NCI-H2107 (cell line): ENCODE measurements around the gene LEFTY2.
"Not testable (repeated sequence)": the region's sequence is repeated elsewhere in the genome, so short reads cannot be mapped to it uniquely, and the experiment has no call there.

Experiments
- DNase-seq: peaks from one replicate; lab custom pipeline; 2025; lab: John Stamatoyannopoulos, UW

LEFTY2 gene

DNA sequence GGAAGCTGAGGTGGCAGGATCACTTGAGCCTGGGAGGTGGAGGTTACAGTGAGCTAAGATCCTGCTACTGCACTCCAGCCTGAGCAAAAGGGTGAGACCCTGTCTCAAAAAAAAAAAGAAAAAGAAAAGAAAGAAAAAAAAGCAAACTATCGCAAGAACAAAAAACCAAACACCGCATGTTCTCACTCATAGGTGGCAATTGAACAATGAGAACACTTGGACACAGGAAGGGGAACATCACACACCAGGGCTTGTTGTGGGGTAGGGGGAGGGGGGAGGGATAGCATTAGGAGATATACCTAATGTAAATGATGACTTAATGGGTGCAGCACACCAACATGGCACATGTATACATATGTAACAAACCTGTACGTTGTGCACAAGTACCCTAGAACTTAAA is 11.6 kb downstream of the LEFTY2 start:
- not testable (repeated sequence) for DNase-seq

DNA sequence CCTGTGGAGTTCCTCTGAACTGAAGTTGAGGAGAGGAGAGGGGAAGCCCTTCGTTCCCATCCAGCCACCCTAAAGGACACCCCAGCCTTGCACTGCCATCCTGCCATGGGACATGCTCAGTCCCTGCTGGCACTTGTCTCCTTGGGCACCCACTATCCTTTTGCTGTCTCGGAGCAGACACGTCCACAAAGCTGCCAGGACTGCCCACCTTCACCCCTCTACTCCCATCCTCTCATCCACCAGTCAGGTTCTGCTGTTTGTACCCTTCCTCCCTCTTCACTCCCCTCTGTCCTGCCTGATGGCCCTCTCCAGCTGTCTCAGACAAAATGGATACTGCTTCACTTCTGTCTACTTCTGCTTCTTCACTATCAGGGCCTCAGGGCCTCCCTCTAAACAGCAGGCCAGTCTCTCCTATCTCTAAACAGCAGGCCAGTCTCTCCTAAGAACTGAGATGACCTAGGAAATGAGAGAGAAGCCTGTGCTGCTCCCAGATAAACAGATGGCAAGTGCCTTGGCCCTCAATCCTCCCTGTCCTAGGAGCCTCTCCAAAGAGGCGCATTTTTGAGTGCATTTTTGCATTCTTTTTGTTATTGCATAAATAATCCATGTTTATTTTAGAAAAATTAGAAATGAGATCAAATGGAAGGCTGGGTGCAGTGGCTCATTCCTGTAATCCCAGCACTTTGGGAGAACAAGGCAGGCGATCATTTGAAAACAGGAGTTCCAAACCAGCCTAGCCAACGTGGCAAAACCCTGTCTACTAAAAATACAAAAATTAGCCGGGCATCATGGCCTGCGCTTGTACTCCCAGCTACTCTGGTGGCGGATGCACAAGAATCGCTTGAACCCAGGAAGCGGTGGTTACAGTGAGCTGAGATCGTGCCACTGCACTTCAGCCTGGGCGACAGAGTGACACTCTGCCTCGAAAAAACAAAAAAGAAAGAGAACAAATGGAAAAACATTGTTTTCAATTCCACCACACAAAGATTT is 12.5 kb downstream of the LEFTY2 start:
- no peak for DNase-seq

DNA sequence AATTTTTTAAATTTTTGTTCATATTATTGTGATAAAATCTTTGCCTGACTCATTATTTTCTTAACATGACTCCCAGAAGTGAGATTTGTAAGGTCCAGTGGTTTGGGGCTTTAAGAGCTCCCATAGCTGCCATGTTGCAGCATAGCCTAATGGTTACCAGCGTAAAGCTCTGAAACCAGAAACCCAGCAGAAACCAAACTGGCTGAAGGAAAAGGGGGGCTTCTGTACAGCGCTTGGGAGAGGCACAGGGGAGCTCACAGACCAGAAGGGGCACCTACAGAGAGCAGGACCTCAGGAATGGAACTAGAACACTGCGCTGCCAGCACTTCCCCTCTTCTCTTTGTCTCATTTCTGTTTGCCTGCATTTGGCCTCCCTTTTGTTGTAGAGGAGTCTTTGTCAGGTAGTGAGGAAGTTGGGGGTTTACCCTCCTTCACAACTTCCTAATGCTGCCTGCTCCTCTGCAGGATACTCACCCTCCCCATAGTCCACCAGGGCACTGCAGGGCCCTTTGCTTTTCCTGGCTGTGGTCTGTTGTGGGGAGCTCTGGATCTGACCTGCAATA is 14.4 kb downstream of the LEFTY2 start:
- DNase-seq = no peak

DNA sequence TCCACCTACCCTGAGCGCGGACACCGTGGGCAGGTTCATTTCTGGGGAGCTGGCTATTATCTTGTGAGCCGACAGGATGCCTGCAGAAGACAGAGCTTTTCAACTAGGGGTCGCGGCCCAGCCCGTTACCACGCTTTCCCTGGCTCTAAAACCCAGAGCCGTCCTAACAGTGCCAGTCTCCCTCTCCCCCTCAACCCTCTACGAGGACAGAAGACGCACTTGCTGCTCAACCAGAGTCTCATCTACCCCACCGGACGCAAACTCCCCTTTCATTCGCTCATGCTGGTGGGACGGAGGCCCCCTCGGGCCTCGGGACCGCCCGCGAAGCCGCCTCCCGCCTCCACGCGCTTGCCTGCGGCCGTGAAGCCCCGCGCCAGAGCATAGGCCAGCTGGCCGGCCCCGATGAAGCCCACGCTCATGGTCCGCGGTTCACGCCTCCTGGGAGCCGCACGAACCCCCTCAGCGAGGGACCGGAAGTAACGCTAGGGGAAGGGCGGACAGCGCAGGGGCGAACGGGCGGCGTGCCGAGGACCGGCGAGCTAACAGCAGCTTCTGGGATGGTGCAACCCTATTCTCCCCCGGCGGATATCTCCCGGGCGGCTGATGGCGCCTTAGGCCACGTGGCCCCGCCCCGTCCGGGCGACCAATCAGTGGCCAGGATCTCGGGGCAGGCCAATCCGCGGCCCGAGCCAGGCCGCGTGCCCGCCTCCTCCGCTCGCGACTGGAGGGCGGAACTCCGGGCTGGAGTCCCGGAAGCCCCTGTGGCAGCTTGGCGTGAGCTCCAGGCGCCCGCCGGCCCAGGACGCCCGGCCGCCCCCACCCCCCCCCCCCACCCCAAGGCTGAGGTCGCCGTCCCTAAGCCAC is 17.1 kb downstream of the LEFTY2 start, which contains the start of gene PYCR2:
TSS of gene PYCR2 (minus strand) at position 559 of the 864 bp plus-strand sequence. CDS start at position 419, 140 bp downstream.
- peak; percentile 94 for DNase-seq

DNA sequence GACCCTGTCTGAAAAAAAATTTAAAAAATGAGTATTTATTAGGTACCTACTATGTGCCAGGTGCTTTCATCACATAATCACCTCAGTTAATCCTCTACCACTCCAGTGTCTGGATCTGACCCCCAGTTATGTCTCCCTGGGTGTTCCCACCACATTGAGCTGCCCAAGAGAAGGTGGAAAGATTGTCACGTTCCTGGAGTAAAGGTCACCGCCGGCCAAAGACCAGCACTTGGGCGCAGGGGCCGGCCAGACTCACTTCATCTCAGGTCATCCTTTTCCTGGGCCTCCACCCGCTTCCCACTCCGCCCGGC is 17.7 kb downstream of the LEFTY2 start:
- DNase-seq = no peak

DNA sequence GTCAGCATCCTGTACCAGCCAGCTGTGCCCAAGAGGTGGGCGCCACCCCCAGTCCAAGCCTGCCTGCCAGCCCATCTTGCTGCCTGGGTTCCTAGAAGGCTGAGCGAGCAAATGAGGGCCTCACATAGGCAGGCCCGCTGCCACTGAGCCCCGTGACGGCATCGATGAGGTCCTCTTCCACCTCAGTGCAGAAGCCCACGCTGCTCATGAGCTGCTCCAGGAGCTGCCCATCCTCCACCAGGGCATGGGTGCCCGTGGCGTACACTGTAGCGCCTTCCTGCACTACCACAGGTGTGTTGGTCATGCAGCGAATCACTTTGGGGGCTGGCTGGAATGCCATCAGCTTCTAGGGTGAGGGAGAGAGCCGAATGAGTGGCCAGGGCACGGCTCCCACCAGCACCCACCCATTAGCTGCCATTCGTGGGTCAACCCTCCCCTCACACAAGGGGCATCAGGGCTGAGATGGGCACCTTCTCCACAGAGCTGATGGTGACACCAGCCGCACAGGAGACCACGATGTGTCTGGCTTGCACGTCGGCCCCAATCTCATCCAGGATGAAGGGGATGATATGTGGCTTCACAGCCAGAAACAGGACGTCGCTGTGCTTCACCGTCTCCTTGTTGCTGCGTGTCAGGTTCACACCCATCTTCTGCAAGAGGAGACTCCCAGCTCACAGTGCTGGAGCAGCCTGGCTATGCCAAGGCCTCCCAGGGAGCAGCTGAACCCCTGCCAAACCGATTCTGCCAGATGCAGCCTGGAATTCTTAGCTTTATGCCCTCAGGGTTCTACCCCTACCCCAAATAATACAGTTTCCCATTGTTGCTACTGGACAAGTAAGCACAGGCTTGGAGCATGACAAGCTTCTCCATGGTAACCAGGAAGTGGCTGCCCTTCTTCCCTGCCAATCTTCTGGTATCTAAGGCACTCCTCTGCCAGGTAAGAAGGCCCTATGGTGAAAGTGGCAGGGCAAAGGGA is 19.0 kb downstream of the LEFTY2 start:
- no peak for DNase-seq

DNA sequence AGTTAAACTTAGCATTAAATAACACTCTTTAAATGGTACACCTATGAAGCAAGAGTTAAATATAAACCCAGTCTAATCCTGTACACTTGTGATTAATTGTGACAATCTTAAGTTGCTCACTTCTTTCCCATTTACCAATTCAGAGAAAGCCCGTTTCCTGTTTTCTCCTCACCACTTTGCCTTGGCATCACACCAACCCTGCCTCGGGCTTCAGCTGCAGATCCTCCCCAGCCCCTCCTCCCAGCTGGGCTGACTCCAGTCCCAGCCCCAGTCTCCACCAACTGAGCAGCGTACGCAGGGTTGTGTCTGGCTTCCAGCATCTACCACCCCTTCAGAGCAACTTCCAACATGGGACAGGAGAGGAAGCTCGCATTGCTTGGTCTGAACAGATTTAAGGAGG is 21.1 kb downstream of the LEFTY2 start:
- DNase-seq = no peak

DNA sequence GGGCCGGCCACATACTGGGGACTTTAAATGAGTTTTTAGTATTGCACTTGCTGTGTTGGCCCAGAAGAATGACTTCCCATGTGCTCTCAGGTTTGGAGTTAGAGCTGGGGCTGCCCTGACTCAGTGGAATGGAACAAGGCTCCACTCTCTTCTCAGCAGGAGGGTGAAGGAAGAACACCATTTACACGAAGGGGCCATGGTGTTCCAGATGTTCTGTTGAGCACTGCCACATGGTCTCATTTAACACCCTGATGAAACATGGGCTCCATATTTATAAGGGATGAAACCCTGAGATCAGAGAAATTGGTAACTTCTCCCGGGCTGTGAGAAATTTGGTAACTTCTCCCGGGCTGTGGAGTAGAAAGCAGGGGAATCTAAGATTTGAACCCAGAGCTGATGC is 22.7 kb downstream of the LEFTY2 start:
- DNase-seq = no peak

DNA sequence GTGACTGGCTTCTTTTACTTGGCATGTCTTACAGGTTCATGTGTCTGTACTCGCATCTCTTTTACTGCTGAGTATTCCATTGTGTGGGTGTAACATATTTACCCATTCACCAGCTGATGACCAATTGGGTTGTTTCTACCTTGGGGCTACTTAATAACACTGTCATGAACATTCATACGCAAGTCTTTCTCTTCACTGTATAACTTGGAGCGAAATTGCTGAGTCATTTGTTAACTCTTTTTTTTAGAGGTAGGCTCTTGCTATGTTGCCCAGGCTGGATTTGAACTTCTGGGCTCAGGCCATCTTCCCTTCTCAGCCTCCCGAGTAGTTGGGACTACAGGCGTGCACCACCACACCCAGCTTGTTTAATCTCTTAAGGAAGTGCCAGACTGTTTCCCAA is 23.5 kb downstream of the LEFTY2 start:
- no peak for DNase-seq

DNA sequence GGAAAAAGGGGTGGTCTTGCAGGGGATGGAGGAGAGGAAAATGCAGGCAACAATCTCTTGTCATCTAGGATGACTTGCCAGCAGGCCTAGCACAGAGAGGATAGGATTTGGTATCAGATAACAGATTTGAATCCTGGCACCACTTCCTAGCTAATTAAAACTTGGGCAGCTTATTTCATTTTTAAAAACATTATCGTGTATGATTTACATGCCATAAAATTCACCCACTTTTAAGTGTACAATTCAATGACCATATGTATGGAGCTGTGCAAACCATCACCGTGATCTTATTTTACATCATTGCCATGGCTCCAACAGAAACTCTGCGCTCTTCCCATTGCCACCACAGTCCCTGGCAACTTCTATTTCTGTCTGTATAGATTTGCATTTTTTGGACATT is 23.9 kb downstream of the LEFTY2 start:
- DNase-seq = no peak

DNA sequence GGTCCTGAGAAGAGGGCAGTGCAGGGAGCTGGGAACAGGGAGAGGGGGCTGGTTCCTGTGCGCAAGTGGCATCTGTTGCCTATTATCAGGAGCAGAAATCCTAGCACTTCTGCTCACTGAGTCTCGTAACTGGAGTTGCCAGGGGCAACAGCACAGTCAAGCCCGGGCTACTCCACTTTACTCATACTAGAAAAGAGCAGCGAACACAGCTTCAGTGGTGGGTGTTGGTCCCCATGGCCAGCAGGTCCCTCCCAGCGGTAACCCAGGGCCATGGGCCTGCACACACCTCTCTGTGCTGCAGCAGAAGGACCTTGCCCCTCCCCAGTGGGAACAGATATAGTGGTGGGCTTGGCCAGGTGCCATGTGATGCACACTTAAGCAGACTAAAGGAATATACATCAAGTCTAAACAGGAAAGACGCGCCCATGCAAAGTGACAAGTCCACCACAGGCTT is 25.5 kb downstream of the LEFTY2 start:
- DNase-seq = no peak

DNA sequence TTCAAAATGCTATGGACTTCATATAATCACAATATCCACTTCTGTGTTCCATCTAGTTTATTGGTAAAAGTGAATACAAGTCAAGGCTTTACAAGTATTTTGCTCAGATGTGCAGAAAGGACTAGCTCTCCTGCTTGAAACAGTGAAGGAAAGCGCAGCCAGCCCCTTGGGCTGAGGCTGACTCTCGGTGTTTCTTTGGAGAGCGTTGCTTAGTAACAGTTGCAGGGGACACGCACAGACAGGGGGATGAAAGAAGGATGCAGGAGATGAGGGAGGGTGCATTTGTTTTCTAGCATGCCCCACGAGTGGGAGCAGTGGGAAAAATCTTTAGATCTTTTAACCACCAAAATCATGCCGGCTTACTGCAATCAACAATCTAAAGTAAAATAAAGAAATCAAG is 26.1 kb downstream of the LEFTY2 start:
- DNase-seq = no peak

DNA sequence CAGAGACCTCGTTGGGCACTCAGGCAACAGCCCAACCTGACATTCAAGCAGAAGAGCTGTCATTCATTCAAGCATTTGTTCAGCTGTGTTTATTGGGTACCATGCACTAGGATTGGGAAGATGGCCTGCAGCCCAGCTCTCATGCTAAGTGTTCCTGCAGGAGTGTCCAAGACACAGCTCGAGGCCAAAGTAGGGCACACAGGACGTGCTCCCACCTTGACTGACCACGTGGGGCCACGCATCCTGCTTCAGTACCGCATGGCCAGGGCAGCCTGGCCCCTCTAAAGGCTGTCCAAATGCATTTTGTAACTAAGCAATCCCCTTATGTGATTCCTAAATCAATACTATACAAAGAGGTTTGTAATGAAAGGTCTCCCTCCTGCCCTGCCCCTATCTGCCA is 26.6 kb downstream of the LEFTY2 start:
- no peak for DNase-seq

DNA sequence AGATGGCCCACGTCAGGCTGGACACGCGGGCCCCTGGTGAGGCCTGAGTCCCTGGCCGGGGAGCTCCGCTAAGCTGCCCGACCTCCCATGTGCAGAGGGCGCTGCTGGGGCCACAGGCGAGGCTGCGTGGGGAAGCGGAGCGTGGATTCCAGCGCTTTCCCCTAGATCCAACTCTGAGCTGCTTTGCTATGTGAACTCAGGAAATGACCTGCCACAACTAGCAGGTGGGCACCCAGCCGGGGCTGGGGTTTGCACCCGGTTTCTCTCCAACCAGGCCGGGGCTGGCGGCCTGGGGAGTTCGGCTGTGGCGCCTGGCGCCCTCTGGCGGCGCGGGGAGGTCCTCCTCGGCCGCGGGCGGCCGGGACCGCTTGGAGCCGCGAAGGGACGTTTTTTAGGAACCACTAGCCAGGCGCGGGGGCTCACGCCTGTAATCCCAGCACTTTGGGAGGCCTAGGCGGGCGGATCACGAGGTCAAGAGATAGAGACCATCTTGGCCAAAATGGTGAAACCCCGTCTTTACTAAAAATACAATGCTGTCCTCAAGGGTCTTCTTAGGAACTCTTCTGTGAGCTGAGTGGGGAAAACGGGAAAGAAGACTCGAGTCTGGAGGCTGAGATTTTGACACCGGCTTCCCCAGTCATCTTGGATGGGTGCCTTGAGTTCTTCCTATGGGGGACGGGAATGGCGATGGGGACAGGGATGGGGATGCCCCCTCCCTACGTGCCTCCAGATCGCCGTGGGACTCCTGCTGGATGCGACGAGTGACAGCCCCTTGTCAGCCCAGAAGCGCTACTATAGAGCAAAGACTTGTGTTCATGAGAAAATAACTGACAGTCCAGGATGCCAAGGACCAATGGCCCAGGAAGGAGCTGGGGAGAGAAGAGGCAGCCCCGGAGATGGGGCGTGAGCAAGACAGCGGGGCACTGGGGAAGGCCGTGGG is 29.6 kb downstream of the LEFTY2 start:
- DNase-seq = no peak

DNA sequence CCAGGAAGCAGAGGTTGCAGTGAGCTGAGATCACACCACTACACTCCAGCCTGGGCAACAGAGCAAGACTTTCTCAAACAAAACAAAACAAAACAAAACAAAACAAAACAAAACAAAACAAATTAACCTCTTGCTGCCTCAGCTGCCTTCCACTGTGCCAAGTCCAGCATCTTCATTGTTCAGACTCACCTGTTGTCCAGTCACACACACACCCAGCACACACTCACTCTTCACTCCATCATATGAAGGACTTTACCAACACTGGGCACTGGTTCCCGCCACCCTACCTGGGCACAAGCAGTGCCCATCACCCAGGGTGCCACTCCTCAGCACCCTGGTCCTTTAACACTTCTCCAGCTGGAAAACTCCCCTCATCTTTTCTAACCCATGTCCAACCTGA is 31.5 kb downstream of the LEFTY2 start:
- no peak for DNase-seq

DNA sequence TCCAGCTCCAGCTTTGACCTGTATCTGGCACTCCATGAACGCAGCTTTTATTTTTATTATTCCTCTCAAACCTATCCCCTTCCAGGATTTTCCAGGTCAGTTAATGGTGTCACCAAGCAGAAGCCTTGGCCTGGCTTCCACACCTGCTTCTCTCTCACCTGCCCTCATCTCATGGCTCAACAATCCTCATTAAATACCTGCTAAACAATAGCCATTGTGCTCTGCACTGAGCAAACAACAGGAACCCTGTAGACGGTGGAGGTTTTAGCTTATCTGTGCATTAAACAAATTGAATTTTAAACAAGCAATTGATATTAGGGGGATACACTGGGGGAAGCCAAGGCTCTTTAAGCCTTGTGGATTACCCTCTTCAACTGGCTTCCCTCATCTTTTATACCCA is 32.2 kb downstream of the LEFTY2 start:
- peak; percentile 31 for DNase-seq

DNA sequence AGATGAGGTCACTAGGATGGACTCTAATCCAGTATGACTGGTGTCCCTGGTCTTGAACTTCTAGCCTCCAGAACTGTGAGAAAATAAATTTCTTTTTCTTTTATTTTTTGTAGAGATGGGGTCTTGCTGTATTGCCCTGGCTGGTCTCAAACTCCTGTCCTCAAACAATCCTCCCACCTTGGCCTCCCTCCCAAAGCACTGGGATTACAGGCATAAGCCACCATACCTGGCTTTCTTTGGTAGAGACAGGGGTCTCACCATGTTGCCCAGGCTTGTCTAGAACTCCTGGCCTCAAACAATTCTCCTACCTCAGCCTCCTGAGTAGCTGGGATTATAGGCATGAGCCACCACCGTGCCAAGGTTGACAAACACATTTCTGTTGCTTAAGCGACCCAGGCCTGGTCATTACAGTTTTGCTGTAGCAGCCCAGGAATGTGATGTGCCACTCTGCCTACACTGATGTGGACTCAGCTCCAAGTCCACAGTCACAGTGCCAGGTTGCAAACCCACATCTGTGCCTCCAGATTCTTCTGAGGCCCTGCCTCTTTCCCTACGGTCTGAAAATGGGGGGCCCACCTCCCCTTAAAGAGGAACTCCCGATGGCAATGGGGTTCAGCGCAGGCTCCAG is 32.9 kb downstream of the LEFTY2 start:
- no peak for DNase-seq

DNA sequence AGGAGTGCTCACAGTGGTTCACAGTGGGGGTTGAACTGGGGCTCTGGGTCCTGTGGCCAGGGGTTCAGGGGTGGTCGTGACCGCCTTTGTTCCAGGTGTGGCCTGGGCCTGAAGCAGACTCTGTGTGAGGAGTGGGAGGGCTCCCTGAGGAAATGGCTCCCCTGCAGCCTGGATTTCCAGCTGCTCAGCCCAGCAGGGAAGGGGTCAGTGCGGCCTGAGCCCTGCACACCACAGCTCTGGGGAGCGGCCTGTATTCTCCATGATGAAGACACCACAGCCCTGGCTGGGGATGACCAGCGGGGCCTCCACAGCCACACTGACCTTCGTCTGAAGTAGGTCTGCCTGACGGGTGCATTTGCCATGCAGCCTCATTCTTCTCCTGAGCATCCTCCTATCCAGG is 33.7 kb downstream of the LEFTY2 start:
- DNase-seq = no peak

DNA sequence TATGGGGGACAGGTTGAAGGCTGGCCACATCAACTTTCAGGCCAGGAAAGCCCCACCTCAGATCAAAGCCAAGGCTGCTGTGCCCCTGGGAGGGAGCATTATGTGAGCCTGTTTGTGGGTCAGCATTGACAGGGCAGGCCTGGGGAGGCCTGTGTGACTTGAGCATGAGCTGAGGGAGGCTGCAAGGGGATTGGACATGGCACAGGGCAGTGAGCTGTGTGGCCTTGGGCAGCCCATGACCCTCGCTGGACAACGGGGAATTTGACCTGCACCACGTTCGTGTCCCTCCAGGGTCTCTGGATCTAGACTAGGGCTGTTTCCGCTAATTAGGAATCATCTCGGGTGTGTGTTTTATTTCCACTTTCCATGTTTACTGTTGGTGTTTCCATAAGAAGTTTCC is 34.6 kb downstream of the LEFTY2 start:
- no peak for DNase-seq

DNA sequence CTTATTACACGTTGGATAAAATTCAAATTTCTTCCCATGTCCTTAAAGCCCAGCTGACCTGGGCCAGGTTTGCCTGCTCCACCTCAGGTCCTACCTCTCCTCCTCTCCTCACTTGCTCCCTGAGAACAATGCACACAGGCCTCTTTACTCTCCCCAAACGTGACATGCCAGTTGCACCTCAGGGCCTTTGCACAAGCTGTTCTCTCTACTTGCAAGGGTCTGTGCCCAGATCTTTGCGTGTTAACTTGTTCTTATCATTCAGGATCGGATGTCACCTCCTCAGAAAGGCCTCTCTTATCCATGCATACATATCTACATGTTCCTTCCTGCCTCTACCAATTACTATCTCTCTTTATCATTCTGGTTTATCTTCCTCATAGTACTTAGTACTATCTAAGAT is 37.4 kb downstream of the LEFTY2 start:
- no peak for DNase-seq
